ENCODE data around the gene S100A3. TPM values are rescaled to one million over a fixed set of nuclear protein-coding genes. Genes with fewer than 3 reads are reported as not detected.

Gene S100A3
- total and polyA plus RNA-seq, 12 donors, result 0.30 to 6.3 (median 2.5) TPM; not detected in 6

GRCh38 chr1:153546371-153546770 is 2.7 kb downstream of the S100A3 start:
- 94 to 95% methylated on average over 8 of the region's 8 CpGs for WGBS, 2 donors
- Histone ChIP-seq H3K4me3 (peak overlapping the region in 7 of 10 donors; percentile 45 to 64 (median 55)), H3K27me3 (no peaks in the 10 kb centered on the region), H3K9me3 (no peaks in the 10 kb centered on the region), H3K27ac (peak overlapping the region in 8 of 10 donors; percentile 71 to 91 (median 82)), H3K36me3 (peaks cover 0 to 12% (median 0%) of the 10 kb centered on the region in 9 donors), H3K4me1 (peaks cover 29 to 100% (median 50%) of the 10 kb centered on the region in 9 donors)
- no peak for ATAC-seq
- intact Hi-C loops (cut with DNase I), result no loop called here
- no peak for TF ChIP-seq CTCF (IDR thresholded peaks at IDR 0.05)
- no peak for DNase-seq

DNA sequence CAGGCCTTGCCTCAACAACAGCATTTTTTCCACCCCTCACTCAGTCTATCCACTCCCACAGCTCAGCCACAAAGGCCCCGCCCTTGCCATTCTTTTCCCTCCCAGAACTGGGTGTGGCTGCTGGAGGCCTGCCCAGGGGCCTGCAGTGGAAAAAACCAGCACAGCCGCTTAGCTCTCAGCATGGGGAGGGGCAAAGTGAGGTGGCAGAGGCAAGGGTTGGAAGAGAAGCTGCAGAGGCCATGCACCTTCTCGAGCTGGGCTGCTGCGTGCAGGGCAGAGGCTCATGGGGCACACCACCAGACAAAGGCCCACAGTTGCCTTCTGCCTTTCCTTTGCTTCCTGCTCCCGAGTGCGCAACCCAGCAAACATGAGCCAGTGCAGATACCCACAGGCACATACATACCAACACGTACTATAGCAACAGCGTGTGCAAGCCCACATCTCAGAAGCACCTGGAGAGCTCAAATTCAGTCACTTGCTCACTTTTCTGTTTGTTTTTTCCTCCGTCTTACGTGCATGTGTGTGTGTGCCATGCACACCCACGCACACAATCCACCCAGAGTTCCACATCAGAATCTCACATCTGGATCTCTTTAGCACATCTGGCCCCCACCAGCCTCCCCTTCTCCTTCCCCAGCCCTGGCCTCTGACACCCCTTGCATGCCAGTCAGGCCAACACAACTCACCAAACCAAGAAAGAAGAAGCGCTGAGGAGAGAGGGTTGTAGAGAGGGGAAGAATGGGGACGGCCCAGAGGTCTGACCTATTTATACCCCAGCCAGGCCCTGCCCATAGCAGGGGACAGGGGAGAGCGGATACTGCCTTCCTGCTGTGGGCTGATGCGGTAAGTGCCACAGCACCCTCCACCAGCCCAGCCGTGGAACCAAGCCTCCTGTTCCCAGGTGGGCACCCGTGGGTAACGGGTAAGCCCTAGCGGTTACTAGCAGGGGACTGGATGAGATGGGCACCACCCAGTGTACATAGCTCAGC is 3.7 kb downstream of the S100A3 start, which contains the start of gene S100A4:
Gene S100A4, minus strand, starts transcription at position 740 of the 989 bp plus-strand sequence. CDS start 1,012 bp downstream, outside the sequence.
- peak; percentile 87 to 94 (median 92) for ATAC-seq
- DNase-seq, result peak; percentile 94 to 95
- peaks cover 29 to 100% (median 47%) of the 10 kb centered on the region in 9 donors for H3K4me1 ChIP-seq
- intact Hi-C loops (cut with DNase I), result loop anchor here in 1 of 10 donors (1.0 kb wide), 1 partner anchor 21 kb away; no protein-coding TSS in a partner anchor
- no peak for TF ChIP-seq CTCF (IDR thresholded peaks at IDR 0.05)
- WGBS, 2 donors, result 44 to 52% methylated on average over 19 of the region's 19 CpGs
- peak within 1 kb of the TSS; percentile 69 to 91 (median 80) for H3K27ac ChIP-seq
- H3K36me3 ChIP-seq, result peaks cover 0 to 12% (median 0%) of the 10 kb centered on the region in 9 donors
- peak within 1 kb of the TSS; percentile 20 to 64 (median 52) for H3K4me3 ChIP-seq
- no peaks in the 10 kb centered on the region for H3K9me3 ChIP-seq
- no peaks in the 10 kb centered on the region for H3K27me3 ChIP-seq

- peak in 1 of 8 donors; percentile 0 for ATAC-seq
- peaks cover 0 to 12% (median 0%) of the 10 kb centered on the region in 9 donors for H3K36me3 ChIP-seq
- WGBS, 2 donors, result 64 to 74% methylated on average over 10 of the region's 10 CpGs
- intact Hi-C loops (cut with DNase I), result loop anchor here in 1 of 10 donors (1.0 kb wide), 1 partner anchor 22 kb away; no protein-coding TSS in a partner anchor
- H3K9me3 ChIP-seq, result no peaks in the 10 kb centered on the region
- no peaks in the 10 kb centered on the region for H3K27me3 ChIP-seq
- peak overlapping the region; percentile 14 to 91 (median 80) for H3K27ac ChIP-seq
- TF ChIP-seq CTCF (IDR thresholded peaks at IDR 0.05), result no peak
- no peak for DNase-seq
- peaks cover 28 to 100% (median 39%) of the 10 kb centered on the region in 9 donors for H3K4me1 ChIP-seq
- peak overlapping the region; percentile 7 to 64 (median 52) for H3K4me3 ChIP-seq
These were observed 4.5 kb downstream of the S100A3 start for GRCh38 chr1:153544453-153545066.

GRCh38 chr1:153543736-153544135 is 5.3 kb downstream of the S100A3 start:
- intact Hi-C loops (cut with DNase I), result no loop called here
- TF ChIP-seq CTCF (IDR thresholded peaks at IDR 0.05), result no peak
- H3K27ac ChIP-seq, result peak overlapping the region in 4 of 10 donors; percentile 71 to 84 (median 82)
- ATAC-seq (no peak), DNase-seq (no peak)
- H3K9me3 ChIP-seq, result no peaks in the 10 kb centered on the region
- peaks cover 20 to 94% (median 33%) of the 10 kb centered on the region in 9 donors for H3K4me1 ChIP-seq
- 81 to 86% methylated on average over 4 of the region's 4 CpGs for WGBS, 2 donors
- H3K36me3 ChIP-seq, result peaks cover 0 to 12% (median 0%) of the 10 kb centered on the region in 9 donors
- peak overlapping the region in 4 of 10 donors; percentile 50 to 64 (median 54) for H3K4me3 ChIP-seq
- H3K27me3 ChIP-seq, result no peaks in the 10 kb centered on the region

All from heart right ventricle (tissue), 16 donors.